ENCODE results near the gene TMEM154. TPM values are rescaled to one million over a fixed set of nuclear protein-coding genes. Genes with fewer than 3 reads are reported as not detected.

The TMEM154 gene
- total RNA-seq, 1 donor: 1.8 TPM

GRCh38 chr4:152599636-152600035, 80.2 kb downstream of the TMEM154 start:
- TF ChIP-seq, protein P1, sequence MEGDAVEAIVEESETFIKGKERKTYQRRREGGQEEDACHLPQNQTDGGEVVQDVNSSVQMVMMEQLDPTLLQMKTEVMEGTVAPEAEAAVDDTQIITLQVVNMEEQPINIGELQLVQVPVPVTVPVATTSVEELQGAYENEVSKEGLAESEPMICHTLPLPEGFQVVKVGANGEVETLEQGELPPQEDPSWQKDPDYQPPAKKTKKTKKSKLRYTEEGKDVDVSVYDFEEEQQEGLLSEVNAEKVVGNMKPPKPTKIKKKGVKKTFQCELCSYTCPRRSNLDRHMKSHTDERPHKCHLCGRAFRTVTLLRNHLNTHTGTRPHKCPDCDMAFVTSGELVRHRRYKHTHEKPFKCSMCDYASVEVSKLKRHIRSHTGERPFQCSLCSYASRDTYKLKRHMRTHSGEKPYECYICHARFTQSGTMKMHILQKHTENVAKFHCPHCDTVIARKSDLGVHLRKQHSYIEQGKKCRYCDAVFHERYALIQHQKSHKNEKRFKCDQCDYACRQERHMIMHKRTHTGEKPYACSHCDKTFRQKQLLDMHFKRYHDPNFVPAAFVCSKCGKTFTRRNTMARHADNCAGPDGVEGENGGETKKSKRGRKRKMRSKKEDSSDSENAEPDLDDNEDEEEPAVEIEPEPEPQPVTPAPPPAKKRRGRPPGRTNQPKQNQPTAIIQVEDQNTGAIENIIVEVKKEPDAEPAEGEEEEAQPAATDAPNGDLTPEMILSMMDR (IDR thresholded peaks at IDR 0.05; ENCODE audit: extremely low read depth, low read depth, low read length): no peak
- H3K4me1 ChIP-seq (ENCODE audit: insufficient read depth, low read length): no peaks in the 10 kb centered on the region
- no peaks in the 10 kb centered on the region for H4K20me1 ChIP-seq (ENCODE audit: insufficient read depth, low read length)
- no peak overlapping the region for H3K27ac ChIP-seq (ENCODE audit: low read depth, low read length)
- H3K4me3 ChIP-seq (ENCODE audit: insufficient read depth, low read length): no peak overlapping the region
- DNase-seq (ENCODE audit: insufficient read length, low spot score, missing footprints): no peak
- H2AFZ ChIP-seq (ENCODE audit: low read length): no peak overlapping the region
- H3K36me3 ChIP-seq (ENCODE audit: insufficient read depth, low read length): no peaks in the 10 kb centered on the region
- no peaks in the 10 kb centered on the region for H3K9me3 ChIP-seq (ENCODE audit: low read depth, low read length)
- H3K4me2 ChIP-seq (ENCODE audit: insufficient read depth, low read length): no peak overlapping the region
- no peaks in the 10 kb centered on the region for H3K79me2 ChIP-seq (ENCODE audit: insufficient read depth, low read length)
- H3K27me3 ChIP-seq (ENCODE audit: insufficient read depth, low read length): peaks cover 11% of the 10 kb centered on the region

GRCh38 chr4:152599095-152599494, 80.7 kb downstream of the TMEM154 start:
- Histone ChIP-seq H3K4me1 (ENCODE audit: insufficient read depth, low read length) (no peaks in the 10 kb centered on the region), H3K4me2 (ENCODE audit: insufficient read depth, low read length) (no peak overlapping the region), H2AFZ (ENCODE audit: low read length) (no peak overlapping the region), H3K9me3 (ENCODE audit: low read depth, low read length) (no peaks in the 10 kb centered on the region), H4K20me1 (ENCODE audit: insufficient read depth, low read length) (no peaks in the 10 kb centered on the region), H3K79me2 (ENCODE audit: insufficient read depth, low read length) (no peaks in the 10 kb centered on the region), H3K27me3 (ENCODE audit: insufficient read depth, low read length) (peaks cover 11% of the 10 kb centered on the region), H3K4me3 (ENCODE audit: insufficient read depth, low read length) (no peak overlapping the region), H3K27ac (ENCODE audit: low read depth, low read length) (no peak overlapping the region), H3K36me3 (ENCODE audit: insufficient read depth, low read length) (no peaks in the 10 kb centered on the region)
- TF ChIP-seq, protein P1 (IDR thresholded peaks at IDR 0.05; ENCODE audit: extremely low read depth, low read depth, low read length): no peak
- no peak for DNase-seq (ENCODE audit: insufficient read length, low spot score, missing footprints)

GRCh38 chr4:152598454-152598853, 81.3 kb downstream of the TMEM154 start:
- TF ChIP-seq, protein P1 (IDR thresholded peaks at IDR 0.05; ENCODE audit: extremely low read depth, low read depth, low read length): no peak
- H3K4me3 ChIP-seq (ENCODE audit: insufficient read depth, low read length): no peak overlapping the region
- DNase-seq (ENCODE audit: insufficient read length, low spot score, missing footprints): no peak
- no peak overlapping the region for H2AFZ ChIP-seq (ENCODE audit: low read length)
- no peak overlapping the region for H3K27ac ChIP-seq (ENCODE audit: low read depth, low read length)
- H4K20me1 ChIP-seq (ENCODE audit: insufficient read depth, low read length): no peaks in the 10 kb centered on the region
- no peaks in the 10 kb centered on the region for H3K79me2 ChIP-seq (ENCODE audit: insufficient read depth, low read length)
- H3K4me2 ChIP-seq (ENCODE audit: insufficient read depth, low read length): no peak overlapping the region
- no peaks in the 10 kb centered on the region for H3K36me3 ChIP-seq (ENCODE audit: insufficient read depth, low read length)
- H3K4me1 ChIP-seq (ENCODE audit: insufficient read depth, low read length): no peaks in the 10 kb centered on the region
- peaks cover 11% of the 10 kb centered on the region for H3K27me3 ChIP-seq (ENCODE audit: insufficient read depth, low read length)
- H3K9me3 ChIP-seq (ENCODE audit: low read depth, low read length): no peaks in the 10 kb centered on the region

DNA sequence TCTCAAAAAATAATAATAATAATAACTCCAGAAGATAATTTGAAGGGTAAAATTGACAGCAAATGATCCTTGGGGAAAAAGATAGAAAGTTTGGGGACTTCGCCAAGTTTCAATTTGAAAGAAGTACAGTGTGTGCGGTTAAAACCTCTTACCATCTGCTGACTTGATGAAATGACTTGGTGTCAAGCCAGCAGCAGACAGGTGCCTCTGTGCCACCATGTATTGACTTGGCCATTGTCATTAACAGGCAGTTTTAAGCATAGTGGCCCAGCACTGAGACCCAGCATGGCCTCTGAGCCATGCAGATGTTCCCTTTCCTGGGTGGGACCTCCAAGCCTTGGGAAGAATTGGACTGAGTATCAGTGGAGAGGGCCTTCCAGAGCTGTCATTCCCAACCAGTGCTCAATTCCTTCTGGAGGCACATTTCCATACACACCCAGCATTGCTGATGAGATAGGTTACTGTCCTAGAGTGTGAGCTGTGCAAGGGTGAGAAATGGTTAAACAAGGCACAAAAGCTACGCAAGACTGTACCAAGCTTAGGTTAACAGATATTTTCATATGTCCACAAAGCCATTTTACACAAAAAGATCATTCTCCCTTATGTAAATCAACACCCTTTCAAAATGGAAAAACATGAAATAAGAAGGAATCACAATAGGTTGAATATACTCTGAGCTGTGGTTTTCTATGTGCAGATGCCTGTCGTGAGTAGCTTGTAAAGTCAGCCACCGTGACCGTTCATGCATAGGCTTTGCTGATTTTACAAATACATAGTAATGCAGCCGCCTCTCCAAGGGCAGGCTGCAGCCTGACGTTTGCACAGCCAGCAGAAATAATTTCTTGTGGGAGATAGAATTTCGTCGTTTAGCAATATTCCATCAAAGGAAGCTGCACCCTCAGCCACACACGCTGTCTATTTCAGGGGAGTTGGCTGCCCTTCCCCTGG, 84.5 kb downstream of the TMEM154 start:
- DNase-seq (ENCODE audit: insufficient read length, low spot score, missing footprints): no peak
- Histone ChIP-seq H3K36me3 (ENCODE audit: insufficient read depth, low read length) (no peaks in the 10 kb centered on the region), H3K27ac (ENCODE audit: low read depth, low read length) (no peak overlapping the region), H3K4me1 (ENCODE audit: insufficient read depth, low read length) (peaks cover 14% of the 10 kb centered on the region), H3K9me3 (ENCODE audit: low read depth, low read length) (no peaks in the 10 kb centered on the region), H3K4me2 (ENCODE audit: insufficient read depth, low read length) (no peak overlapping the region), H2AFZ (ENCODE audit: low read length) (no peak overlapping the region), H3K27me3 (ENCODE audit: insufficient read depth, low read length) (peaks cover 11% of the 10 kb centered on the region), H4K20me1 (ENCODE audit: insufficient read depth, low read length) (no peaks in the 10 kb centered on the region), H3K79me2 (ENCODE audit: insufficient read depth, low read length) (no peaks in the 10 kb centered on the region), H3K4me3 (ENCODE audit: insufficient read depth, low read length) (no peak overlapping the region)
- TF ChIP-seq, protein P1 (IDR thresholded peaks at IDR 0.05; ENCODE audit: extremely low read depth, low read depth, low read length): no peak
